ENCODE data around the gene ZNF275.

Gene ZNF275

DNA sequence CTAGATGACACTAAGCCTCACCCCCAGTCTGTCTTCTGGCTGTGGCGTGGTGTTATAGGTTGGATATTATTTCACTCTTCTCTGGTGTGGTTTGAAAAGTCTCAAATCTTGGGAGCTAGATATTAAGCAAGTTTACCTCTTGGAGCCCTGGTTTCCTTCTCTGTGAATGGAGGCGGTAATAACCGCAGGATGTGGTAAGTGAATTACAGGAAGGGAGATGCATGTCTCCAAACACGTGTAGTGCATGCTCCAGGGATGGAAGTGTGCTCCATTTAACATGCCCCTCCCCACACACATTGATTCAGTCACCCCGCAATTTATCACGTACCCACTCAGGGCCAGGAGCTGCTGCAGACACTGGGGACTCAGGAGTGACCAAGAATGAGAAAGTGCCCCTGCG is 4.9 kb downstream of the ZNF275 start:
- Mint-ChIP-seq H3K27ac (no peak overlapping the region), H3K4me3 (no peak overlapping the region), H3K9me3 (no peaks in the 10 kb centered on the region), H3K4me1 (peaks cover 72% of the 10 kb centered on the region), H3K36me3 (peaks cover 41% of the 10 kb centered on the region)
- DNase-seq (ENCODE audit: low spot score in 2 of 2) (no peak), ATAC-seq (no peak)

DNA sequence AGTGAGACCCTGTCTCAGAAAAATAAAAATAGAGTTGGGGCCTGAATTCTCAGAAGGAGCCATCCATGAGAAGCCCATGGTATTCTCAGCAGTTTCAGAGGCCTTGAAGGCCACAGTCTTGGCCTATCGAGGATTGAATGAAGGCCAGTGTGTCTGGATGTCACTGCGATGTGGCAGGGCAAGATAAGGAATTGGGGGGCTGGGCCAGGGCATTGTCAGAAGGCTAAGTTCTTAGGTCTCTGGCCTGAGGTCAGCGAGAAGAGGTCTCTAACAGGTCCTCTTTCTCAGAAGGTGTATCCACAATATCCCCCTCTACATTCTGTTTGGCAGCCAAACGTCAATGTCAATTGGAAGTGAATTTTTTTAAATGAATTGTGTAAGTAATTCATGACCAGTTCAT is 5.7 kb downstream of the ZNF275 start:
- Mint-ChIP-seq H3K4me1 (peaks cover 72% of the 10 kb centered on the region), H3K27ac (no peak overlapping the region)

DNA sequence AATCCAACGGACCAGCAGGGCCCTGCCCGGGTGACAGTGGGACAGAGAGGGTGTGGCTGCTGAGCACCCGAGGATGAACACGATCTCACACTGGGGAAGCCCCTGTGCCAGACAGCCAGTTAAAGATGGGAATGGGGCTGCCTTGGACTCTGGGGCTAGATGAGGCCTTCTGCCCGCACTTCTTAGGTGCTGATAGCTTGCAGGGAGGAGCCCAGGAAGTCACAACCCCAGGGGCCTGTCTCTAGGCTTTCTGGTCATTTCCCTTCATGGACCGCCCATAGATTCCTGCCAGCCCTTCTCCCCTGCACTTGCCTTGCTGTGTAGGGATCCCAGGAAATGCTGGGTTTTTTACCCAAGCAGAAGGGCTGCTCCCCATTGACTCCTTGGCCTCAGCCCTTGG is 6.2 kb downstream of the ZNF275 start:
- H3K9me3 Mint-ChIP-seq, result no peaks in the 10 kb centered on the region
- H3K36me3 Mint-ChIP-seq, result peaks cover 49% of the 10 kb centered on the region
- peaks cover 70% of the 10 kb centered on the region for H3K4me1 Mint-ChIP-seq
- peak overlapping the region; percentile 18 for H3K27ac Mint-ChIP-seq
- no peak overlapping the region for H3K4me3 Mint-ChIP-seq
- ATAC-seq, result no peak
- DNase-seq (ENCODE audit: low spot score in 2 of 2), result no peak

More for the DNA sequence above, 5.7 kb downstream of the ZNF275 start:
- Mint-ChIP-seq H3K36me3 (peaks cover 48% of the 10 kb centered on the region), H3K9me3 (no peaks in the 10 kb centered on the region), H3K4me3 (no peak overlapping the region)
- DNase-seq (ENCODE audit: low spot score in 2 of 2) (no peak), ATAC-seq (no peak)

DNA sequence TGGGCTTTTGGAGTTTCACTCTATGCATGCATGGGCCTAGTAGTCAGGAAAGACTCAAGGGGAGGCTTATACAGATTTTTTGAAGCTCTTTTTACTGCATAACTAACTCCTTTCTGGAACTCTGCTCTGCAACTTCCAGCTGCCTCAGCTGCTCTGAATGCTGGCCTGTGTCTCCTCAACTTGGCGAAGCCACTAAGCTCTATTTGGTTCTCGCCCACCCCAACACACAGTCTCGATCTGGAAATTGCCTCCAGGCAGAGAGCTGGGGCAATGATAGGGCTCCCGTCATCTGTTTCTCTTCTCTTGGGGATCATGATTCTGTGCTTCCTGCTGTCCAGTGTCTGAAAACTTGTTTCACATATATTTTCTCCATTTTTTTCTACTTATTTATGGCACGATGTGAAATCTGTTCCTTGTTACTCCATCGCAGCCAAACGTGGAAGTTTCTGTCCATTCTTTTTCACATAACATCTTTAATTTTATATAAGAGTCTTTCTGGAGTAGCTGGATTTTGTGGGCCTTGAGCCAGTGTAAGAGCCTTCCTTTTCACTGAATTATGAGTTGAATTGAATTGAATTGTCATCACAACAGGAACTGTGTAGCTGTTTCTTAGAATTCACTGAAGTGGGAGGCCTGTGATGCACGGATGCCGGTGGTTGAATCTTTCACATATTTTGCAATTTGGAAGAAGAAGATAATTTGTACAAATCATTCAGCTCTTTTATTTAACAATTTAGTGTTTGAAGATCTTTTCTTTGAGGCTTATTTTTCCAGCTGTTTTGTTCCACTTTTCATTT is 9.0 kb downstream of the ZNF275 start:
- Mint-ChIP-seq H3K4me3 (peak overlapping the region; percentile 14), H3K4me1 (peaks cover 51% of the 10 kb centered on the region), H3K9me3 (no peaks in the 10 kb centered on the region), H3K36me3 (peaks cover 72% of the 10 kb centered on the region), H3K27ac (peak overlapping the region; percentile 88)
- no peak for ATAC-seq
- DNase-seq (ENCODE audit: low spot score in 2 of 2), result no peak

DNA sequence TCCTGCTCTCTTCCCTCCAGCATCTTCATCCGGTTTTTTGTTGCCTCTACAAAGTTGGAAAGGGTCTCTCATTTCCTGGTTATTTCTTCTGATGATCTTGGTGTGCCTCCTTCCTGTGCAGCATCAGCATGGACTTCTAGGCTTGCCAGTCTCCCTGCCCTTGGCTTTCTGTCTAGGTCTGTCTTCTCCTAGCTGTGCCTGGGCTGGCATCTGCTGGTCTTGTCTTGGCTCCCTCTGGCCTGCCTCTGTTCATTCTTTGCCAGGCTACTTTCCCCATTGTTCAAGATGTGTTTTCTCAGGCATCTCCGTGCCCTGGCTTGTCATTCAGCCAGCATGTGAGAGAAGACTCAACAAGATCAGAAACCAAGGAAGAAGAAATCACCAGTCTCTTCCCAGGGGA is 9.7 kb downstream of the ZNF275 start:
- Mint-ChIP-seq H3K4me1 (peaks cover 44% of the 10 kb centered on the region), H3K36me3 (peaks cover 72% of the 10 kb centered on the region), H3K4me3 (peak overlapping the region; percentile 14), H3K27ac (peak overlapping the region; percentile 88), H3K9me3 (no peaks in the 10 kb centered on the region)
- ATAC-seq, result no peak
- DNase-seq (ENCODE audit: low spot score in 2 of 2), result no peak

DNA sequence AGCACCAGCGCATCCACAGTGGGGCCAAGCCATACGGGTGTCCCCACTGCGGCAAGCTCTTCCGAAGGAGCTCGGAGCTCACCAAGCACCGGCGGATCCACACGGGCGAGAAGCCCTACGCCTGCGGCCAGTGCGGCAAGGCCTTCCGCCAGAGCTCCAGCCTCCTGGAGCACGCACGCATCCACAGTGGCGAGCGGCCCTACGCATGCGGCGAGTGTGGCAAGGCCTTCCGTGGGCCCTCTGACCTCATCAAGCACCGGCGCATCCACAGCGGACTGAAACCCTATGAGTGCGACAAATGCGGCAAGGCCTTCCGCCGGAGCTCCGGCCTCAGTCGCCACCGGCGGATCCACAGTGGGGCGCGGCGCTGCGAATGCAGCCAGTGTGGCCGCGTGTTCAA is 13.6 kb downstream of the ZNF275 start:
- no peak overlapping the region for H3K4me3 Mint-ChIP-seq
- no peak overlapping the region for H3K27ac Mint-ChIP-seq
- DNase-seq (ENCODE audit: low spot score in 2 of 2) (no peak), ATAC-seq (no peak)
- no peaks in the 10 kb centered on the region for H3K9me3 Mint-ChIP-seq
- peaks cover 14% of the 10 kb centered on the region for H3K4me1 Mint-ChIP-seq
- H3K36me3 Mint-ChIP-seq, result peaks cover 58% of the 10 kb centered on the region

DNA sequence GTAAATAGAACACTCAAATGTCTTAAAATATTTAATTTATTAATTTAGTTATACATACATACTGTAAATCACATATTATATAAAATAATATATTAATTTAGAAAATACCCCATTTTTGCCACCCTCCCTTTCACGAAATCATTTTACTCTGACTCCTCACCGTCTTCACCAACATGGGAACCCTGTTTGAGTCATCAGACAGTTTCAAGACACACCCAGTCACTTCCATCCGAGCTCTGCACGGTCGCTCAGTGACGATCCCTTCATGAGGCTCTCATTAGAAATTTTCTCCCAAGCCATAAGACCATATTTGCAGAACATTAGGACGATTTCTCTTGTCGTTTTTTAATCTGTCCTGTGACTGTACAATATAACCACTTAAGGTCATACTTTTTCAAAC is 14.5 kb downstream of the ZNF275 start:
- no peak overlapping the region for H3K27ac Mint-ChIP-seq
- H3K36me3 Mint-ChIP-seq, result peaks cover 58% of the 10 kb centered on the region
- DNase-seq (ENCODE audit: low spot score in 2 of 2) (no peak), ATAC-seq (peak; percentile 66)
- peaks cover 5% of the 10 kb centered on the region for H3K4me1 Mint-ChIP-seq
- H3K4me3 Mint-ChIP-seq, result no peak overlapping the region
- H3K9me3 Mint-ChIP-seq, result no peaks in the 10 kb centered on the region

DNA sequence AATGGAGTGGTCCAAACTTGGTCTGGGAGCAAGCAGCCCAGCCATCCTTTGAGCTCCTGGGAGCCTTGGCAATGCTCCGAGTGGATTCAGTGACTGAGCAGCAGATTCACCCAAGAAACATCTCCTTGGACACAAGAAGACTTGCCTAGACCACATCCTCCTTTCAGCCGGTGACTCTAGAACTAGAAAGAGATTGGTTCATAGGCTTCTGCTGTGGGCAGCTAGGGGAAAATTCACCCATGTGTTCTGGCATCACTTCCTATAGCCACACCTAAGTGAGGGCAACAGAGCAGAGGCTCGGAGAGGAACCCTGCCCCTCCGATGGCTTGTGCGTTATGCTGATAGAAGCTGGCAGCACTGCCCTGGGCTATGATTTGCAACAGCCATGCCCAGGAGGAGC is 16.0 kb downstream of the ZNF275 start:
- H3K36me3 Mint-ChIP-seq, result peaks cover 51% of the 10 kb centered on the region
- no peaks in the 10 kb centered on the region for H3K4me1 Mint-ChIP-seq
- DNase-seq (ENCODE audit: low spot score in 2 of 2), result no peak

DNA sequence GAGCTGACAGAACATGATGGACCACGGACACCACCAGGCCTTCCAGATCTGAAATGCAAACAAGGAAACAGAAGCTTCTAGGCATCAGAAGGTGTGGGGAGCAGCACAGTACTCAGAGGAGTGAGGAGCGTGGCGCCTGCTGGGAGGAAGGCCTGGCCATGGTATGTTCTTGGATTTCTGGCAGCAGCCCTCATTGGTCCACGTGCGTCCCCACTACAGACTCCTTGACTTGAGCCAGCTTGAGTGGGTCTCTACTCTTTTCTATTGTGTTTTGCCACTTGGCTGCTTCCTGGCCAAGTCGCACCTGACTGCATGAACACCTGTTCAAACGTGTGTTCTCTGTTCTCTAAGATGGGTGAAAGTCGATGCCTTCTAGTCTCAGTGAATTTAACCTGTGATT is 18.0 kb downstream of the ZNF275 start:
- no peak overlapping the region for H3K4me3 Mint-ChIP-seq
- ATAC-seq (no peak), DNase-seq (ENCODE audit: low spot score in 2 of 2) (no peak)
- H3K9me3 Mint-ChIP-seq, result no peaks in the 10 kb centered on the region
- peaks cover 31% of the 10 kb centered on the region for H3K36me3 Mint-ChIP-seq
- H3K4me1 Mint-ChIP-seq, result no peaks in the 10 kb centered on the region
- H3K27ac Mint-ChIP-seq, result no peak overlapping the region

More for the DNA sequence above, 16.0 kb downstream of the ZNF275 start:
- ATAC-seq, result no peak
- H3K9me3 Mint-ChIP-seq, result no peaks in the 10 kb centered on the region
- H3K27ac Mint-ChIP-seq, result no peak overlapping the region
- no peak overlapping the region for H3K4me3 Mint-ChIP-seq

DNA sequence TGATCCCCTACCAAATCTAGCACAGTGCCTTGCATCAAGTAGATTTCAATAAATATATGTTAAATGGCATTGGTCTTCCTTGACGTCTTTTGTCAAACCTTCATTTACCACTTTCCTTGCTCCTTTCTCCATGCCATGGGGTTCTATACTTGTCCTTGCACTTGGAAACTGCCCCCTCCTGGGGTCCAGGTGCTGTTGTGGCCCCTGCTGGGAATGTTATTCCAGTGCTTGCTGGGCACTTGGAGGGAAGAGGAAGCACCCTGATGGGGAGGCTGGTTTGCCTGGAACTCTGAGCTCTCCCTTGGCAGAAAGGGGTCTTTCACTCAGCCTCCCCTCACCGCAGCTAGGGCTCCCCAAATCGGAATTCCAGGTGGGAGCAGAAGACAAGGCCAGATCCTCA is 18.9 kb downstream of the ZNF275 start:
- H3K9me3 Mint-ChIP-seq, result no peaks in the 10 kb centered on the region
- H3K4me3 Mint-ChIP-seq, result no peak overlapping the region
- H3K36me3 Mint-ChIP-seq, result peaks cover 22% of the 10 kb centered on the region
- no peaks in the 10 kb centered on the region for H3K4me1 Mint-ChIP-seq
- H3K27ac Mint-ChIP-seq, result no peak overlapping the region
- DNase-seq (ENCODE audit: low spot score in 2 of 2), result no peak
- ATAC-seq, result no peak

DNA sequence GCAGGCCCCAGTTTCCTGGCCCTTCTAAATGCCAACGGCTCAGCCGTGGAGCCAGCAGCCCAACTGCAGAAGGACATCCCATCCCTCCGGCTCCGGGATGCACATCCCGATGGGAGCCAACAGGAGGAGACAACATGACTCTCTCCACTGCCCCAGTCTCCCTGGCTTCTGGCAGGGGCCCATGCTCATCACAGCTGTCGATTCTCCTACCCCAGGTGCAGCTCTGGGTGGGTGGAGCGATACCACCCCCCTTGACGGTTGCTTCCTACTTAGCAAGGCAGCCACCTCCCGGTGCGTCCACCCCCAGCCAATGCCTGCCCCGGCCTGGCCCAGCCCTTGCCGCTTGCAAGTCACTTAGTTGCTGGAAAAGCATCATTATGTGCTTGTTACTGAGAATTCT is 19.5 kb downstream of the ZNF275 start:
- no peaks in the 10 kb centered on the region for H3K4me1 Mint-ChIP-seq
- peak overlapping the region; percentile 34 for H3K27ac Mint-ChIP-seq
- peaks cover 17% of the 10 kb centered on the region for H3K36me3 Mint-ChIP-seq
- no peaks in the 10 kb centered on the region for H3K9me3 Mint-ChIP-seq
- no peak overlapping the region for H3K4me3 Mint-ChIP-seq
- ATAC-seq (no peak), DNase-seq (ENCODE audit: low spot score in 2 of 2) (no peak)

DNA sequence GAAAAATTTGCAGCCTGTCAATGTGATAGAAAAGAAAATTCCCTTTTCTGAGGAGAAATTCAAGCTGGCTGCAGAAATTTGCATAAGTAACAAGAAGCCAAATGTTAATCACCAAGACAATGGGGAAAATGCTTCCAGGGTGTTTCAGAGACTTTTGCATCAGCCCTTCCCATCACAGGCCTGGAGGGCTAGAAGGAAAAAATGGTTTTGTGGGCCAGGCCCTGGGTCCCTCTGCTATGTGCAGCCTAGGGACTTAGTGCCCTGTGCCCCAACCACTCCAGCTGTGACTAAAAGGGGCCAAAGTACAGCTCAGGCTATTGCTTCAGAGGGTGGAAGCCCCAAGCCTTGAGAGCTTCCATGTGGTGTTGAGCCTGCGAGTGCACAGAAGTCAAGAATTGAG is 23.9 kb downstream of the ZNF275 start:
- Mint-ChIP-seq H3K4me3 (no peak overlapping the region), H3K9me3 (no peaks in the 10 kb centered on the region), H3K27ac (no peak overlapping the region), H3K36me3 (no peaks in the 10 kb centered on the region), H3K4me1 (no peaks in the 10 kb centered on the region)
- DNase-seq (ENCODE audit: low spot score in 2 of 2) (no peak), ATAC-seq (no peak)

DNA sequence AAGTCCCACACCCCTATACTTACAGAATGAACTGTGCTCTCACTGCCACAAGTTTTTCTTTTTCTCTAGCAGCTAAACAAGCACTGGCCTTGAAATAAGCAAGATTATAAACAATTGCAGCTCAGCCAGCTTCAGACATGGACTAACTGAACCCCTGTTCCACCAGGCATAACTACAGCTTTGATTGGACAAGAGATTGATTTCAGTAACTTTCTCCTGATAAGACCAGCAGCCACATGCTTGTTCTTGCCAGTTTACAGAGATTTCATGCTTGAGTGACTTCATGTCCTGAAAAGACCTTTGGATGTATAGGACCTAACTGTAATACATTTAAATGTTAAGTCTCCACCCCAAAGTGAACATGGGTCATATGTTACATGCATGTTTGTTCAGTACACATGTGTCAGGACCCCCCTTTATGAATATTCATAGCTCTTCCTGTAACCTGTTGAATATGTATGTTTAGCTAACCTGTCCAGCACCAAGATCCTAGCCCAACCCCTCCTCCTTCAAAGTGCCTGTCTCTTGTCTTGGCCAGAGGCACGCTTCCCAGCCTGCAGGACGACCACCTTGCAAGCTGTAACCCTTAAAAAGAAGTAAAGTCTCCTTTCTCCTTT is 27.9 kb downstream of the ZNF275 start:
- Mint-ChIP-seq H3K4me3 (no peak overlapping the region), H3K4me1 (no peaks in the 10 kb centered on the region), H3K36me3 (no peaks in the 10 kb centered on the region), H3K27ac (no peak overlapping the region), H3K9me3 (no peaks in the 10 kb centered on the region)
- DNase-seq (ENCODE audit: low spot score in 2 of 2) (no peak), ATAC-seq (no peak)

DNA sequence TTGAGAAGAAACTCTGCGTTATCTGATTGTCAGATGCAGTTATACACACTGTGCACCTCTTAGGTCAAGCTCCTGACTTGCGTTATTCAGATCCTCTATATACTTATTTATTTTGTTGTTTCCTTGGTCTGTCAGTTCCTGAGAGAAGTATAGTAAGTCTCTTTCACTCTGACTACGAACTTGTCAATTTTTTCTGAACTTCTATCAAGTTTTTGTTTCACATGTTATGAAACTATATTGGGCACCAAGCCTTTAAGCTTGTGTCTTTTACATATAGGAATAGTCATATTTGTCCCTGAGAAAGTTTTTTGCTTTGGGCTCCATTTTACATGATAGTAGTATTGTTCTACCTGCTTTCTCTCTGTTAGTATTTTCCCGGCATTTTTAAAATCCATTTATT is 31.7 kb downstream of the ZNF275 start:
- ATAC-seq (peak; percentile 40), DNase-seq (ENCODE audit: low spot score in 2 of 2) (no peak)
- H3K36me3 Mint-ChIP-seq, result no peaks in the 10 kb centered on the region
- H3K4me1 Mint-ChIP-seq, result peaks cover 4% of the 10 kb centered on the region
- H3K4me3 Mint-ChIP-seq, result no peak overlapping the region
- no peak overlapping the region for H3K27ac Mint-ChIP-seq
- H3K9me3 Mint-ChIP-seq, result no peaks in the 10 kb centered on the region

DNA sequence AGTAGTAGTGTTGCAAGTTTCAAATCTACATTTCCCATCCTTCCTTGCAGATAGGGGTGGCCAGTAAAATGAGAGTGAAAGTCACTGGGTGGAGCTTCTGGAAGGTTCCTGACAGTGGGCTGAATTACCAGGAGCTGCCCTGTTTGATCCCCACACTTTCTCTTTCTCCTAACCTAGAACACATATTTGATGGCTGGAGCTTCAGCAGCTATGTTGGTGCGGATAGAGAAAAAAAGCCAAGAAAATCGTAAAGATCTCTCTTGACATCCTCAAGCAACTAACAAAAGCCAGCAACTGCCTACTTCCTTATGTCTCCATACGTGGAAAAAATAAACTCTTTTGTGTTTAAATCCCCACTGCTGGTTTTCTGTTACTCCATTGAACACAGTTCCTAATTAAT is 32.2 kb downstream of the ZNF275 start:
- Mint-ChIP-seq H3K27ac (no peak overlapping the region), H3K36me3 (no peaks in the 10 kb centered on the region), H3K4me1 (peaks cover 6% of the 10 kb centered on the region), H3K4me3 (no peak overlapping the region), H3K9me3 (no peaks in the 10 kb centered on the region)
- DNase-seq (ENCODE audit: low spot score in 2 of 2) (no peak), ATAC-seq (no peak)

DNA sequence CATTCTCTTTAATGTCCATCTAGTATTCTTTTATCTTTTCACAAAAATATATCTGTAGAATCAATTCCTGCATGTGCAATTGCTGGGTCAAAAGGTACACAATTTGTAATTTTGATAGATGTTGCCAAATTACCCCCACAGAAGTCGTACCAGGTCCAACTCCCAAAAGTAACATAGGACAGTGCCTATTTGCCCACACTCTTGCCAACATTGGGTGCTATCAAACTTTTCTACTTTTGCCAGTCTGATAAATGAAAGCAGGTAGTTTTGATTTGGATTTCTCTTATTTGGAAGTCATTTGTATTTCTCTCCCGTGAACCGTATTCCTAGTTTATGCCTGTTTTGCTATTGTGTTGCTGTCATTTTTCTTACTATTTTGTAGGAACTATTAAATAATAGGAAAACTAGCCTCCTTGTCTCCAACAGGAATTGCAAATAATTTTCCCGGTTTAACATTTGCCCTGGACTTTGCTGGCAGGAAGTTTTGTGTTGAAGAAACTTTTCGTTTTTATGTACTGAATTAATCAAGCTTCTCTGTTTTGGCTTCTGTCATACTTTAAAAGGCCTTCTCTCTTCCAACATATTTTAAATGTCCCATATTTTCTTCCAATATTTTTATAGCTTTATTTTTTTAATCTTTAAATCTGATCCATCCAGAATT is 33.1 kb downstream of the ZNF275 start:
- H3K9me3 Mint-ChIP-seq, result no peaks in the 10 kb centered on the region
- H3K4me3 Mint-ChIP-seq, result no peak overlapping the region
- no peak overlapping the region for H3K27ac Mint-ChIP-seq
- H3K36me3 Mint-ChIP-seq, result no peaks in the 10 kb centered on the region
- ATAC-seq, result no peak
- peaks cover 6% of the 10 kb centered on the region for H3K4me1 Mint-ChIP-seq
- DNase-seq (ENCODE audit: low spot score in 2 of 2), result no peak

Measured in stimulated activated effector memory CD8-positive, alpha-beta T cell treated with anti-CD3 and anti-CD28 coated beads, Interleukin-12 subunit alpha, Interleukin-12 subunit beta, amount 100 ng/mL, for 72 hours (primary cell).